ENCODE measurements around the gene RALGAPB.
"Not testable (repeated sequence)": the region's sequence is repeated elsewhere in the genome, so short reads cannot be mapped to it uniquely, and the experiment has no call there.

Gene RALGAPB

DNA sequence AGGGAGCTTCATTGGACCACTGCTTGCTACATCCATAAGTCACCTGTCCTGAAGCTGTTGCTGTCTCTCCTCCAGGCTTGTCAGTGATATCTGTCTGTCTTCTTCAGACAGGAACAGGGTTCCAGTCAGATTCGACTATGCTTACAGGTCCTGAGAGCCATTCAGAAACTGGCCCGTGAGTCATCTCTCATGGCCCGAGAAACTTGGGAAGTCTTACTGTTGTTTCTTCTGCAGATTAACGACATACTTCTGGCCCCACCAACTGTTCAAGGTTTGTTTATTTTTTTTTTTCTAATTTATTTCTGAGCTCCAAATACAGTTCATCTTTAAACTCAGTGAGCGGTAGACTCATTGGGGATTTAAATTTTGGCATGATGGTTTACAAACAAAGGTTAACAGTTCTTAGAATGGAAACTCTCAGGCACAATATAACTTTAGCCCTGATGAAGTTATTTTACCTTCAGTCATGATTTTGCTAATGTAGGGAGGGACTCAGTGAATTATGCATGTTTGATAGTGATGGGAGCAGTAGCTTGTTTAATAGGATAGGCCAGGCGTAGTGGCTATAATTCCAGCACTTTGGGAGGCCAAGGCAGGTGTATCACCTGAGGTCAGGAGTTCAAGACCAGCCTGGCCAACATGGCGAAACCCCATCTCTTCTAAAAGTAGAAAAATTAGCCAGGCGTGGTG is 24.7 kb downstream of the RALGAPB start:
- DNase-seq (ENCODE audit: low read depth in 3 of 3) = no peak

DNA sequence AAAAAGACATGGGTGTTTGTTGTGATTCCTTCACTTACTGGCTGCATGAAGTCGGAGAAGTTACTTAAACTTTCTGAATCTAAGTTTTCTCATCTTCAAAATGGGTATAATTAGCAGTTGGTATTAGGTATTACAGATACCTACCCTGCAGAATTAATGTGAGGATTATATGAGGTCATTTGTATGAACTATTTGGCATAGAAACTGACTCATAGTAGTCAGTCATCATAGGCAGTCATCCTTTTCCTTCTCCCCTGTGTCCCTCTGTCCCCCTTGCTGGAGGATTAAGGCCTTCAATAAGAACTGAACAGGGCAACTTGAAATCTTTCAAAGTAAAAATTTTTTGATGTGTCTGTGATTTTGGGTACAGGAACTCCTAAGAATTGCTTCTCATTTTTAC is 26.3 kb downstream of the RALGAPB start:
- DNase-seq (ENCODE audit: low read depth in 3 of 3) = no peak

DNA sequence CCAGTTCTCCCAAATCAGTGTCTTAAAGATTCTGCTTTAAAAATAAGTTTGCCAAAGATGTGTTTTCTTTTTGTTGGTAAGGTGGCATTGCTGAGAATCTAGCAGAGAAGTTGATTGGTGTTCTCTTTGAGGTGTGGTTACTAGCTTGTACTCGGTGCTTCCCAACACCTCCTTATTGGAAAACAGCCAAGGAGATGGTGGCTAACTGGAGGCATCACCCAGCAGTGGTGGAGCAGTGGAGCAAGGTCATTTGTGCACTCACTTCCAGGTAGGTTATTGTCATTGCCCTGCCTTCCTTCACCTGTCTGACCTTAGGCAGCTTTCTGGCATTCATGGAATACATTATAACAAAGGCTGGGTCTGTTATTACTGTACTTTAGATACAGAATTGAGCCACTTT is 26.7 kb downstream of the RALGAPB start:
- DNase-seq (ENCODE audit: low read depth in 3 of 3) = no peak

DNA sequence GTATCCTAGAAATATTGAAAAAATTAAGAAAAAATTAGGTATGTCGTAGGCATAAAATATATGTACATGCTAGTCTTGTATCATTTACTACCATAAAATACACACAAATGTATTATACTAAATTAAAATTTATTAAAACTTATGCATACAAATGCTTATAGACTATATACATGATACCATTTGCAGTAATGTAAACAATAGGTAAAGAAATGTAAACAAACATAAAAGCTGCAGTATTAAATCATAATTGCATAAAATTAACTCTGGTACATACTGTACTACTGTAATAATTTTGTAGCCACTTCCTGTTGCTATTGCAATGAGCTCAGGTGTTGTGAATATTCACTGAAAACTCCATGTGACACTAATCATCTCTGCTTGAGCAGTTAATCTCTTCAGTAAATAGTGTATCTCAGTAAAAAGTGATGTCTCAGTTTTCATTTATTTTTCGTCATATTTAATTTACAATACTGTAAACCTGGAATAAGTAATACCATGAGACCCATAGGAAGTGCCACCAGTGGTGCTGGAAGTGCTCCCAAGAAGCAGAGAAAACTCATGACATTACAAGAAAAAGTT is 29.3 kb downstream of the RALGAPB start:
- DNase-seq (ENCODE audit: low read depth in 3 of 3) = no peak

DNA sequence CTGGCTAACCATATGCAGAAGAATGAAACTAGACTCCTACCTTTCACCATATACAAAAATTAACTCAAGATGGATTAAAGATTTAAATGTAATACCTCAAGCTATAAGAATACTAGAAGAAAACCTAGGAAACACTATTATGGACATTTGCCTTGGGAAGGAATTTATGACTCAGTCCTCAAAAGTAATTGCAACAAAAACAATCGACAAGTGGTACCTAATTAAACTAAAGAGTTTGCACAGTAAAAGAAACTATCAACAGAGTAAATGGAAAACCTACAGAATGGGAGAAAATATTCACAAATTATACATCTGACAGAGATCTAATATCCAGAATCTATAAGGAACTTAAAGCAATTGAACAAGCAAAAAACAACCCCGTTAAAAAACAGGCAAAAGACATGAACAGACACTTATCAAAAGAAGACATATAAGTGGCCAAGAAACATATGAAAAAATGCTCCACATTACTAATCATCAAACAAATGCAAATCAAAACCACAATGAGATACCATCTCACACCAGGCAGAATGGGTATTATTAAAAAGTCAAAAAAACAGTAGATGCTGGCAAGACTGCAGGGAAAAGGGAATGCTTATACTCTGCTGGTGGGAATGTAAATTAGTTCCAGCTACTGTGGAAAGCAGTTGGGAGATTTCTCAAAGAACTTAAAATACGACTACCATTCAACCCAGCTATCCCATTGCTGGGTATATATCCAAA is 31.9 kb downstream of the RALGAPB start:
- no peak for DNase-seq (ENCODE audit: low read depth in 3 of 3)

DNA sequence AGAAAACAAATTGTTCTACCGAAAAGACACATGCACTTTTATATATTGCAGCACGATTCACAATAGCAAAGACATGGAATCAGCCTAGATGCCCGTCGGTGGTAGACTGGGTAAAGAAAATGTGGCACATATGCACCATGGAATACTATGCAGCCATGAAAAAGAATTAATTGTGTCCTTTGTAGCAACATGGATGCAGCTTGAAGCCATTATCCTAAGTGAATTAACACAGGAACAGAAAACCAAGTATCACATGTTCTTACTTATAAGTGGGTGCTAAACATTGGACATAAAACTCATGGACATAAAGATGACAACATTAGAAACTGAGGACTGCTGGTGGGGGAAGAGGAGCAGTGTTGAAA is 32.4 kb downstream of the RALGAPB start:
- DNase-seq (ENCODE audit: low read depth in 3 of 3) = no peak

DNA sequence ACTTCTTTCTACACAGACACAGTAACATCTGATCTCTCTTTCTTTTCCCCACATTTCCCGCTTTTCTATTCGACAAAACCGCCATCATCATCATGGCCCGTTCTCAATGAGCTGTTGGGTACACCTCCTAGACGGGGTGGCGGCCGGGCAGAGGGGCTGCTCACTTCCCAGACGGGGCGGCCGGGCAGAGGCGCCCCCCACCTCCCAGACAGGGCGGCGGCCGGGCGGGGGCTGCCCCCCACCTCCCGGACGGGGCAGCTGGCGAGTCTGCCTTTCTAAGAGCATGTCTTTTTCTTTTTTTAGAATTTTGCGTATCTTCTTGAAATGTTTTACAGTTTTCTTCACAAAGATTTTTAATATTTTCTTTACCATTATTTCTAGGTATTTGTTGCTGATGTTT is 39.1 kb downstream of the RALGAPB start:
- not testable (repeated sequence) for DNase-seq (ENCODE audit: low read depth in 3 of 3)

DNA sequence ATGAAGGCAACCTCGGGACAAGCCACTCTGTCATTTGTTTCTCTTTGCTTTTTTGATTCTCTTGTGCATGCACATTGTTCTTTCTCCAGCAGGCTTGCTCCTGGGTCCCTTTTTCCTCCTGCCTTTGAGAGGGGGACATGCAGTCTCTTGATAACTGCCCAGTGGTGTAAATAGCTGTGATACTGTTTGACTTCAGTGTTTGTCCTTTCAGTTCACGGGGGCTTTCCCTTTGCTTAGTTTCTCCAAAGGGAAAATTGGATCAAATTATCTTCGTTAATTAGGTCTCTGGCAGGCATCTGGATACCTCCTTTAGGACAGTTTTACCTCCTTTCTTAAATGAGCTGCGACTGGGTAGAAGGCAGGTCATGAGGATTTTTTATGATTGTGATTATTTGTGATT is 41.5 kb downstream of the RALGAPB start:
- DNase-seq (ENCODE audit: low read depth in 3 of 3) = no peak

DNA sequence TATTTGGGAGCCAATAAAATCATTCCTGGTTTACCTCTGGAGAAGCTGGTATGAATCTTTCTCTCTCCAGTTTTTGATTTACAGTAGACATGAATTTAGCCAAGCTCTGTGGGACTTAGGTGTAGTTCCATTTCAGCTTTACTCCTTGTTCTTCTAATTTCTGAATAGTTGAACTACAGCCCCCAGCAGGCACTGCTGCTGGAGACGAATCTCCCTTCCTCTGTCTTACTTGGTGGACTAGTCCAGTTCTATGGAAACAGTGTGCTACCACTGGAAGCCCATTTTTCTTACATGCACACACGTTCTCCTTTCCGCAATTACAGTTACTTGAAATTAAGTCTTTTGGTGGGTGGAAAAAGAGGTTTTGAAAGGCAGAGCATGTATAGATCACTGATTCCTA is 42.3 kb downstream of the RALGAPB start:
- no peak for DNase-seq (ENCODE audit: low read depth in 3 of 3)

DNA sequence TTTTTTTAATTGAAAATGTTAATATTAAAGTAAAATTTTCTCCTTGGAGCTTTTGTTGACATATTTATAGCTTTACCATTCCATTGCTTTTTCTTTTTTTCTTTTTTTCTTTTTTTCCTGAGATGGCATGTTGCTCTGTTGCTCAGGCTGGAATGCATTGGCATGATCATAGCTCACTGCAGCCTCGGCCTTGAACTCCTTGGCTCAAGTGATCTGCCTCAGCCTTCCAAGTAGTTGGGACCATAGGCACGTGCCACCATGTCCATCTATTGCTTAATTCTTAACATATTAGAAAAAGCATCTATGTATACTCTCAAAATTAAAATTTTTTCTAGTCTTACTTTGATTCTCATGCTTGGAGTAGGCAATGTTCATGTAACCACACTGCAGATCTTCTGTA is 43.0 kb downstream of the RALGAPB start:
- no peak for DNase-seq (ENCODE audit: low read depth in 3 of 3)

DNA sequence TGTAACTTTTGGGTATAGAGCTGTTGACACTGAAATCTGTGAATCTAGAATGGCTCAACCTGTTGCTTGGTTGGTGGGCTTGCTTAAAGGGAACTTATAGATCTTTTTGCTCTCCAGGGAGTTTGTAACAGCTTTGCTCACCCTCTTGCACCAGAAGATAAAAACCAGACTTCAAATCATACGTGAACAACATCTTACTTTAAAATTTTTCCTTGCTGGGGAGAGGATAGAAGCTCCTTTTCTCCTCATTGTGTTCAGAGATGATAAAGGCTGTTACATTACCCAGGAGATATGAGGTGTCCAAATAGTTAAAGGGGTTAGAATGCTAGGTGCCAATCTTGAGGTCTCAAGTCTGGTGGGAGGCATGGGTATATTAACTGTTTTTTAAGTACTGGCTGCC is 46.8 kb downstream of the RALGAPB start:
- no peak for DNase-seq (ENCODE audit: low read depth in 3 of 3)

DNA sequence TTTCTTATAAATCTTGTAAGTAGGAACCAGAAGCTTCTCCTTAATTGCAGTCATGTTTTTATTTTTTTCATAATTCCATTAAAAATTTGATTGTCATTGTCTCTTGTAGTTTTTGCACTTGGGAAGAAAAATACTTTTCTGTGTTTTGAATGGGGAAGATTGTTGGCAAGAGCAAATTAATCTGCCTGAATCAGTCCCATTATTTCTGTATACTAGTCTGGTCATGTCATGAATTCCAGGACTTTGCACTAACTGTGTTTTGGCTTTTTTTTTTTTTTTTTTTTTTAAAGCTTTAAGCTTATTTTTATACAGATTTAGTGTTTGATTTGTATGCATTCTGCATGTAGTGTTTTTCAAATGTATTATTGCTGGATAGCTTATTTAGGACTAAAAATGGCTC is 47.6 kb downstream of the RALGAPB start:
- DNase-seq (ENCODE audit: low read depth in 3 of 3) = no peak

DNA sequence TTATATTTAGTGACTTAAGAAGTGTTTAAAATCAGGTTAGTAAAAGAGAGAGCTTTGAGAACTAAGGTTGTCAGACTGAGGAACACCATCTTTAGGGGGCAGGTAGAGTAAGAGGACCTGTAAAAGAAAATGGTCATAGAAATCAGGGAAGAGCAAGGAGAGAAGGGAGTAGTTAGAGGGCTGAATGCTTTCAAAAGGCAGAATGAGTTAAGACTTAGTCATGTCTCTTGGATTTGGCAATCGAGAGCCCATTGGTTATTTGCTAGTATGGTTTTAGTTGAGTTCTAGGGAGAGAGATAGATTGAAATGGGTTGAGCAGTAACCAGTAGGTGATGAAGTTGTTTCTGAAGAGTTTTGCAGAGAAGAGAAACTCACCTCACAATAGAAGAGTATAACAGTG is 51.1 kb downstream of the RALGAPB start:
- DNase-seq (ENCODE audit: low read depth in 3 of 3) = no peak

DNA sequence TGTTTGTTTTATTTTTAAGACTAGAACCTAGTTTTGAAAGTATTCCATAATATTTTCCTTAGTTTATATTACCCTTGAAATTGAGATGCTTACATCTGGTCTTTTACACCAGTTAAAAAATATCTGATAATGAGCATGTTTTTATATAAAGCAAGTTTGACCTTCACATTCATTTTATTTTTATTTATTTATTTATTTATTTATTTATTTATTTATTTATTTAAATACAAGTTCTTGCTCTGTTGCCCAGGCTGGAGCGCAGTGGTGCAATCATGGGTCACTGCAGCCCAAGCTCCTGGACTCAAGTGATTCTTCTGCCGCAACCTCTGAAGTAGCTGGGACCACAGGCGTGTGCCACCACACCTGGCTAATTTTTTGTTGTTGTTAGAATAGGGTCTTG is 55.5 kb downstream of the RALGAPB start:
- no peak for DNase-seq (ENCODE audit: low read depth in 3 of 3)

DNA sequence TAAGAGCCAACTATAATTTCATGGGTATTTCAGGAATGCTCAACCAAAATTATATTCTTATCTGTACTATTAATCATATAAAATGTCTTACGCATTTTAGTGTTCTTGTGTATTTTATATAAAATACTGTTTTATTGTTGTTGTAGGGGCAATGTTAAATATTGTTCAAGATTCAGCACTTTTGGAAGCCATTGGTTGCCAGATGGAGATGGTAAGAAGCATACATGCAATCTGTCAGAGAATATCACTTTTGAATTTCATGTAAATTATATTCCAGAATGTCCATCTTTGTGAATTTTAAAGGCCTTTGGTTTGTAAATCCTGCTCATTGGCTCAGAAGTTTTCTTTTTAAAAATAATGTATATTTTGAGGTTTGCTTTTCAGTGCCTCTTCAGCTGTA is 58.4 kb downstream of the RALGAPB start:
- DNase-seq (ENCODE audit: low read depth in 3 of 3) = no peak

DNA sequence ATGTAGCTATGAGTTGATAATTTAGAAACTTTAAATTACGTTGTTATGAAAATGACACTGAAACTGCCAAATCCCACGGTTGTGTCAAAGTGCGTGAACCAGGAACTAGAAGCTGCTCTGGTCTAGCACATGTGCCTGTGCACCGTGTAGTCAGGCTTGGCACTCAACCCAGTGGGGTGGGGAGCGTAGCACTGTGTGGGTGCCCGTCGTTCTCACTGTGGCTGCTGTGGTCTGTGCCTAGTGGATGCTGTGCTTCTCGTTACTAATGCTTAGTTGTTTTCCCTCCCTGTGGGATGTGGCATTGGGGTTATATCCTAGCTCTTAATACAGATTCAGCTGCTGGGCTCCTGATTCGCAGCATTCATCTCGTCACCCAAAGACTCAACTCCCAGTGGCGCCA is 62.1 kb downstream of the RALGAPB start:
- peak in 1 of 3 experiments; percentile 22 for DNase-seq (ENCODE audit: low read depth in 3 of 3)

DNA sequence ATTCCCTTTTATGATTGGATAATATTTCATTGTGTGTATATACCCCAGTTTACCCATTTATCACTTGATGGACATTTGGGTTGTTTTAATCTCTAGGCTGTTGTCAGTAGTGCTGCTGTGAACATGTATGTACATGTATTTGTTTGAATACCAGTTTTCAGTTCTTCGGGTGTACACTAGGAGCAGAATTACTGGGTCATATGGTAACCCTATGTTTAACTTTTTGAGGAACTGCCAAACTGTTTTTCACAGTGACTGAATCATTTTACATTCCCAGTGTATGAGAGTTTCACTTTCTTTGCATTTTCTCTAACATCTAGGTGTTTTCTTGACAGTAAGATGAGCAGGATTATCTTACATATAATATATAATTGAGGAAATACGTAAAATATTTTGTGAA is 63.7 kb downstream of the RALGAPB start:
- DNase-seq (ENCODE audit: low read depth in 3 of 3) = no peak

DNA sequence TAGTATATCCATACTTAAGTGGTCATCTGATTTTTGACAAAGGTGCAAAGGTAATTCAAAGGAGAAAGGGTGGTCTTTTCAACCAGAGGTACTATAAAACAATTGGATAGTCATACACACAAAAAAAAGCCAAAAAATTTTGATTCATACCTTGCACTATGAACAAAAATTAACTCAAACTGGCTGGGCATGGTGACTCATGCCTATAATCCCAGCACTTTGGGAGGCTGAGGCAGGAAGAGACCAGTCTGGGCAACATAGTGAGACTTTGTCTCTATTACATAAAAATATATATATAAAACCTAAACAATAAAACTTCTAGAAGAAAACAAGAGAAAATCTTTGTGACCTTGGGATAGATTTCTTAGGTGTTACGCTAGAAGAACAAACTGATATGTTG is 64.5 kb downstream of the RALGAPB start:
- DNase-seq (ENCODE audit: low read depth in 3 of 3) = no peak

DNA sequence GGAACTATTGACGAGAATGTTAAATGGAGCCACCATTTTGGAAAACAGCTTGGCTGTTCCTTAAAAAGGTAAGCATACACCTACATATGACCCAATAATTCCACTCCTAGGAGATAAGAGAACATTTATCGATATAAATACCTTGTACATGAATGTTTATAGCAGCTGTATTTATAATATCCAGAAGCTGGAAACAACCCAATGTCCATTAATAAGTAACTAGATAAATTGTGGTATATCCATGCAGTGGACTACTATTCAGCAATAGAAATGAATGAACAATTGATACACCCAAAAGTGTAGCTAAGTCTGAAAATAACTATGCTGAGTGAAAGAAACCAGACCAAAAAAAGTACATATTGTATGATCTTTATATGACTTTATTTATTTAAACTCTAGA is 66.1 kb downstream of the RALGAPB start:
- no peak for DNase-seq (ENCODE audit: low read depth in 3 of 3)

DNA sequence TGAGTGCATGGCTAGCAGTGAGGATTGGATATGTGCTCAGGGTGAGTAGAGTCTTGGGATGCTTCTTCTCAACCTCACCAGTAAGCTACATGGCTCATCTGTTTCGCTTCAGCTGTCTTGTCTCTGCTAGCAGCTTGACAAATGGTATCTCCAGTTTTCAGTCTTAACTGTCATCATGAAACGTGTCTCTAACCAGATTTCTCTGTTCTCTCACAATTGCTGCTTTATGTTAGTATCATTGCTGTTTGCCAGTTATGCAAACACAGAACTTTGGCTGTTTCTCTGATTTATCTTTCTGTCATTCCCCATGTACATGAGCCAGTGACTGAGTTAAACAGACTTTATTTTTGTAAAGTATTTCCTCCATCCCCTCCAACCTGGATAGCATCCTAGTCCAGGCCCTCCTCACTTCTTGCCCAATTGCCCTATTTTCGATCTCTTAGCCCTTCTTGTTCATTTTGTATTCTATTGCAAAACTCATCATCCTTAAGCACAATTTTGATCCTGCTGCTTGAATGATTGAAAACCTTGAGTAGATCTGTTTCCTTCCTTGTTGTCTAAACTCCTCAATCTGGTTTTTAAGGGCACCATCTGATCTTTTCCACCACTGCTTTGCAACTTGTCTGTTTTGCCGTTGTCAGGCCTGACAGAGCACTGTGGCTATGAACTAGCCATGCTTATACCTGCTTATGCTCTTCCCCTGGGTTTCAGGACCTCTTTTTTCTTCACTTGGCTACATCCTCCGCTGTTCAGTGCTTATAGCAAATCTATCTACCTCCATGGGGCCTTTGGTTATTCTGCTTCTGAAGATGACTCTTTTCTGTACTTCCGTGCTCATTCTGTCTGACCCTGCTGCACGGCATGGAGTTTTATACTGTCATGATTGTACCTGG is 70.6 kb downstream of the RALGAPB start:
- no peak for DNase-seq (ENCODE audit: low read depth in 3 of 3)

DNA sequence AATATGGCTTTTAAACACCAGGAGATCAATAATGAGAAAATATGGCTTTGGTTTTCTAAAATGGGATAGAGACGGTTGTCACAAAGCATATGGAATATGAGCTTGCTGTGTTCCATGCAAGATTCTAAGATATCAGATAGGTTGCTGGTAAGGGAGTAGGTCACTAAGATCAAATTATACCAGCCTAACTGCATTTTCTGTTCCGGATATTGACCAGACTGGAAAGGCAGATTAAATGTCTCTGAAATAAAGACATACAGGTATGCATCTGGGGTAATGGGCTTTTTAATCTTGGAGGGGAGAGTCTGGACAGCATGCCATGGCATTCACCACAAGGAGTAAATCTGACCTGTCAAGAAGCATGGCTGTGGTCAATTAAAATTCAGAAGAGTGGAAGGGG is 73.1 kb downstream of the RALGAPB start:
- DNase-seq (ENCODE audit: low read depth in 3 of 3) = no peak

DNA sequence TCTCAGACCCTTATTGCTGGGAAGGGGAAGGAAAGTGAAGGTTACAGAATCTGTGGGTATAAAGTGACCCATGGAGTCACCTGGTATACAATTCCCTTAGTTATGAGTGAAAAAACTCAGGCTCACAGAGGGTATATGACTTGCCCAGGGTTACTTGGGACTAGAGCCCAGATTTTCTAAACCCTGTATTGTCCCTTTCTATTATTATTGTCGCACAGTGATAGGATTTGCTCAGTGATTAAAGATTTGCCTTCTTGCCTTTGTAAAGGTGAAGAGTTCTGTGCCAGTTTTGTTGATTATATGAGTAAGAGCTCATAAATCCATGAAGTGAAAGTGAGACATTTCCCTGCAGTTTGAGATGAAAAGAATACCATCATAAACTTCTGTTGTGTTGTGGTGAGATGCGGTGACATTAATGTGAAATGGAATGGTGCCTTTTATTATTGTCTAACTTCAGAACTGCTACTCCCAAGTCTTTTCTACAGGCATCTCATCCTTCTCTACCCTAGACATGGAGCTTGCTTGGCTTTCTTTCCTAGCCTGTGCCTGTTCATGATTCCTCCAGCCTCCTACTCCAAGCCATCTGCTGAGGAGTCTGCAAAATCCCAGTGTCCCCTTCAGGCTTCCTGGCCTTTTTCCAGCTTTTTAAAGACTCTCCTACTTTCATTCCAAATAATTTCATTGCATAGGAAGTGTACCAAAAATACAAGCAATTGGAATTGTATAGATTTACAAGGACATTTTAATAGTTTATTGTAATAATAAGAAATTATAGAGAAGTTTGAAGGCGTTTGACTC is 74.8 kb downstream of the RALGAPB start:
- no peak for DNase-seq (ENCODE audit: low read depth in 3 of 3)
